Thoracic aorta (tissue), 2 donors: ENCODE results near the gene CA7. TPM values are rescaled to one million over a fixed set of nuclear protein-coding genes. Genes with fewer than 3 reads are reported as not detected.

Experiments
- ATAC-seq: fragments of 150-250 bp; one replicate; pipeline ENCODE4 v1.8.0; 2017; ENCODE audit warnings: low read depth; ENCODE audit not compliant: insufficient number of reproducible peaks, low FRiP score
- DNase-seq: peaks from one replicate; pipeline ENCODE4 v3.0.0-alpha.2; 2020; ENCODE audit warnings: low spot score
- H3K27ac ChIP-seq, 2 donors: fragments of 200-600 bp; sonication (generic); 1 replicate in 1 of 2; 2 replicates in 1 of 2; pipeline ENCODE4 v1.5.1; 2016; ENCODE audit warnings: mild to moderate bottlenecking in 2 of 2, moderate library complexity in 2 of 2
- H3K27me3 ChIP-seq: fragments of 200-600 bp; sonication (generic); replicated peaks from 2 replicates; pipeline ENCODE4 v1.6.0; 2016; ENCODE audit warnings: mild to moderate bottlenecking; ENCODE audit not compliant: insufficient read depth
- H3K36me3 ChIP-seq: fragments of 200-600 bp; sonication (generic); one replicate; pipeline ENCODE4 v1.5.1; 2016
- H3K4me1 ChIP-seq, 2 donors: fragments of 200-600 bp; sonication (generic); 1 replicate in 1 of 2; 2 replicates in 1 of 2; pipeline versions ENCODE4 v1.5.1 to v1.6.0; 2016; ENCODE audit warnings: low read depth in 2 of 2, mild to moderate bottlenecking in 1 of 2; ENCODE audit not compliant: control insufficient read depth in 1 of 2
- H3K4me3 ChIP-seq: fragments of 200-600 bp; sonication (generic); 2 replicates; pipeline ENCODE4 v1.5.1; 2016; ENCODE audit warnings: mild to moderate bottlenecking
- H3K9me3 ChIP-seq: fragments of 200-600 bp; sonication (generic); 2 replicates; pipeline ENCODE4 v1.5.1; 2016
- CTCF ChIP-seq: fragments of 200-600 bp; sonication (generic); IDR thresholded peaks from one replicate; pipeline ENCODE4 v1.5.1; 2019; ENCODE audit warnings: antibody characterized with exemption
- total RNA-seq, 2 donors: library from RNA; depleted of rRNA; stranded (reverse); fragments of >200 nt; gene quantifications; one replicate each; pipeline versions ENCODE4 v1.1.0 to v1.2.3, GENCODE V29; 2016

The CA7 gene
- total RNA-seq, 2 donors from 2014 or later, result not detected

- Histone ChIP-seq H3K4me1 (peaks cover 5 to 14% of the 10 kb centered on the region in 2 donors), H3K36me3 (no peaks in the 10 kb centered on the region), H3K4me3 (peak overlapping the region; percentile 66), H3K27ac (peak overlapping the region in 1 of 2 donors; percentile 61), H3K27me3 (no peaks in the 10 kb centered on the region), H3K9me3 (no peaks in the 10 kb centered on the region)
- no peak for TF ChIP-seq CTCF
- ATAC-seq, result no peak
- no peak for DNase-seq
These were observed 28.3 kb downstream of the CA7 start for GRCh38 chr16:66872559-66872942.

GRCh38 chr16:66872943-66873684, 28.9 kb downstream of the CA7 start:
- Histone ChIP-seq H3K27ac (peak overlapping the region; percentile 46 to 61), H3K36me3 (no peaks in the 10 kb centered on the region), H3K4me3 (peak overlapping the region; percentile 66), H3K9me3 (no peaks in the 10 kb centered on the region), H3K4me1 (peaks cover 5 to 14% of the 10 kb centered on the region in 2 donors), H3K27me3 (no peaks in the 10 kb centered on the region)
- ATAC-seq, result peak; percentile 75
- DNase-seq, result peak; percentile 72
- TF ChIP-seq CTCF, result peak; percentile 89

- H3K4me3 ChIP-seq, result no peak overlapping the region
- H3K27me3 ChIP-seq, result no peaks in the 10 kb centered on the region
- peaks cover 5 to 14% of the 10 kb centered on the region in 2 donors for H3K4me1 ChIP-seq
- DNase-seq (no peak), ATAC-seq (no peak)
- no peak for TF ChIP-seq CTCF
- peak overlapping the region; percentile 61 to 63 for H3K27ac ChIP-seq
- no peaks in the 10 kb centered on the region for H3K9me3 ChIP-seq
- no peaks in the 10 kb centered on the region for H3K36me3 ChIP-seq
These were observed 29.5 kb downstream of the CA7 start for GRCh38 chr16:66873685-66874055.

GRCh38 chr16:66874079-66874775, 30.0 kb downstream of the CA7 start:
- Histone ChIP-seq H3K36me3 (no peaks in the 10 kb centered on the region), H3K9me3 (no peaks in the 10 kb centered on the region), H3K4me3 (no peak overlapping the region), H3K27ac (peak overlapping the region; percentile 51 to 63), H3K27me3 (no peaks in the 10 kb centered on the region), H3K4me1 (peaks cover 5 to 14% of the 10 kb centered on the region in 2 donors)
- DNase-seq (no peak), ATAC-seq (no peak)
- no peak for TF ChIP-seq CTCF

GRCh38 chr16:66878067-66878466, 33.9 kb downstream of the CA7 start:
- Histone ChIP-seq H3K27me3 (no peaks in the 10 kb centered on the region), H3K27ac (no peak overlapping the region), H3K4me3 (no peak overlapping the region), H3K9me3 (no peaks in the 10 kb centered on the region), H3K4me1 (peaks cover 0 to 22% of the 10 kb centered on the region in 2 donors), H3K36me3 (no peaks in the 10 kb centered on the region)
- DNase-seq (no peak), ATAC-seq (no peak)
- TF ChIP-seq CTCF, result no peak
